Measurements from ENCODE around the gene ZDHHC8. TPM values are rescaled to one million over a fixed set of nuclear protein-coding genes. Genes with fewer than 3 reads are reported as not detected.

The ZDHHC8 gene
- total RNA-seq, 2 donors from 2014 or later = 45.6 to 46.3 TPM

DNA sequence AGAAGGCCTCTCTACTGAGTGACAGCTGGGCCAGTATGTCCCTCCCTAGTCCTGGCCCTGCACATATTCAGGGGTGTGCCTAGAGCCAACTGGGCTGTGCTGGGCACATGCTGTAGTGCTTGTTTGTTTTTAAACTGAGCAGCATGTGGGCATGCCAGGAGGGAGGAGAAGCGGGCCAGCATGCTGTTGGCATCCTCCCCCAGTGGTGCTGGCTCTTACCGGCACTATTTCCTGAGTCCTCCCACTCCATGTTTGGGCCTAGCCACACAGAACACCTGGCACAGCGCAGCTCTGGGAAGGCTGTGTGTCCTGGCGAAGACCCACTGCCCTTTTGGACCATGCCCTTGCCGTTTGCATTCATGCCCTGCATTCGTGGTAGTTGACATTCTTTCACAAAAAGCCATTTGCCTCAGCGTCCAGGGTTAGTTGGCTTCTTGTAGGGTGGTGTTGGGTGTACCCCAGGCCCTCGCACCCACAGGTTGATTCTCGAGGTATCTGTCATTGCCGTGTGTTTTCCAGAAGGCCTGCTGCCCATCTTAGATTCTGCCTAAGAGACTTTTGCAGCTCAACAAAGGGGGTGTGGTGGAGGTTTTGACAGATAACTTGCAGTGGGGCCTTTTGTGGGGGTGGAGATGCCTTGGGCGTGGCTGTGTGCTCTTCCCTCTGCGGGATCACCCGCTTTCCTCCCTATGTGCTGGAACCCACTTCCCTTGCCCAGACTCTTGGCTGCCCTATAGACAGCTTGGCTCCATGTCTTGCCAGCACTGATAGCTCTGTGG lies 38.0 kb upstream of the ZDHHC8 start:
- intact Hi-C loops (cut with DNase I) = loop anchor here in 1 of 2 donors (5.0 kb wide), 1 partner anchor 641 kb away; no protein-coding TSS in a partner anchor

DNA sequence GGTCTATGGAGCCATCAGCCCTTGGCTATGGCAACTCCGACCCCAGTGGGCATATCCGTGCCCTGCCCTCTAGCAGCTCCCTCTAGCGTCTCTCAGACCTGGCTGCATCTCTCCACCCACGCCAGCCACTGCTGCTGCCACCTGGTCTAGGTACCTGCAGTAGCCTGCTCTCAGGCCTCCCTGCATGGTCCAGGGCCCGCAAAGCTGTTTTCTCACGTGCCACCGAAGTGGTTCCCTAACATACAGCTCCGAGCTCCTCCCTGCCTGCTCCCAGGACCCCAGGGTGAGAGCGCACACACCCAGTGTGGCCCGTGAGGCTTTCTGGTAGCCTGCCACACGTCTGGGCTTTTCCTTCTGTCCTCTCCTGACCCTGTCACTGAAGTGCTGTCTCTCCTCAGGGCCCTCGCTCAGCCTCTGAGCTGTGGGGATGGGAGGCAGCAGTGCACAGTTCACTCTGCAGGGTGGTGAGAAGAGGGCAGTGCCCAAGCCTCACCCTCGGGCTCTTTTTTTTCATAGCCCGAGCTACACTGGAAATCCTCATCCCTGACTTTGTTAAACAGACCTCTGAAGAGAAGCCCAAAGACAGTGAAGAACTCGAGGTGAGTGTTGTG lies 37.3 kb upstream of the ZDHHC8 start:
- peak; percentile 68 for DNase-seq (ENCODE audit: low spot score)
- intact Hi-C loops (cut with DNase I) = loop anchor here in 1 of 2 donors (5.0 kb wide), 1 partner anchor 642 kb away; no protein-coding TSS in a partner anchor

More for the DNA sequence above, 38.0 kb upstream of the ZDHHC8 start:
- DNase-seq (ENCODE audit: low spot score) = peak; percentile 51

DNA sequence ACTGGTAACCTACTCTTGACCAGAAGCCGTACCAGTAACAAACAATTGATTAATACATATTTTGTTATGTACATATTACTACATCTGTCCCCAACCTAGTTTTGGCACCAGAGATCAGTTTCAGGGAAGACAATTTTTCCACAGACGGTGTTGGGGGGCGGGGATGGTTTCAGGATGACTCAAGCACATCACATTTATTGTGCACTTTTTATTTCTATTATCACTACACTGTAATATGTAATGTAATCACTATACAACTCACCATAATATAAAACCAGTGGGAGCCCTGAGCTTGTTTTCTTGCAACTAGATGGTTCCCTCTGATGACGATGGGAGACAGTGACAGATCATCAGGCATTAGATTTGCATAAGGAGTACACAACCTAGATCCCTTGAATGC lies 36.1 kb upstream of the ZDHHC8 start:
- intact Hi-C loops (cut with DNase I) = no loop called here
- no peak for DNase-seq (ENCODE audit: low spot score)

DNA sequence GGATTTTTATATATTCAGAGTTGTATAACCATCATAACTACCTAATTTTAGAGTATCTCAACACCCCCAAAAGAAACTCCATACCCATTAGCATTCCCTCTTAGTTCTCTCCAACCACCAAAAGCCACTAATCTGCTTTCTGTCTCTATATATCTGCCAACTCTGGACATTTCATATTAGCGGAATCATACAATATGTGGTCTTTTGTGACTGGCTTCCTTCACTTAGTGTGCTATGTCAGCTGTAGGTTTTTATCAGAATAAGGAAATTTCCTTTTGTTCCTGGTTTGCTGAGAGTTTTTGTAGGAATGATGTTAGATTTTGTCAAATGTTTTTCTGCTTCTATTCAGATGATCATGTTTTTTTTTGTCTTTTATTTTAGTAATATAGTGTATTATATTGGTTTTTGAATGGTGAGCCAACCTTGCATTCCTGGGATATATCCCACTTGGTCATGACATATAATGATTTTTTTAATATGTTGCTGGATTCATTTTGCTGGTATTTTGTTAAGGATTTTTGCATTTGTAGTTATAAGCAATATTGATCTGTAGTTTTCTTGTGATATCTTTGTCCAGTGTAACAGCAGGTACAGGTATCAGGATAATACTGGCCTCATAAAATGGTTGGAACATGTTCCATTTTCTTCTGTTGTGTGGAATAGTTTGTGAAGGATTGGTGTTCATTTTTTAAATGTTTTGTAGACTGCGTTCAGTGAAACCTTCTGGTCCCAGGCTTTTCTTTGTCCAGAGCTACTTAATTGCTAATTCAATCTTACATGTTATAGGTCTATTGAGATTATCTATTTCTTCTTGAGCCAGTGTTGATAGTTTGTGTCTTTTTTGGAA lies 34.8 kb upstream of the ZDHHC8 start:
- DNase-seq (ENCODE audit: low spot score) = no peak
- intact Hi-C loops (cut with DNase I) = no loop called here

DNA sequence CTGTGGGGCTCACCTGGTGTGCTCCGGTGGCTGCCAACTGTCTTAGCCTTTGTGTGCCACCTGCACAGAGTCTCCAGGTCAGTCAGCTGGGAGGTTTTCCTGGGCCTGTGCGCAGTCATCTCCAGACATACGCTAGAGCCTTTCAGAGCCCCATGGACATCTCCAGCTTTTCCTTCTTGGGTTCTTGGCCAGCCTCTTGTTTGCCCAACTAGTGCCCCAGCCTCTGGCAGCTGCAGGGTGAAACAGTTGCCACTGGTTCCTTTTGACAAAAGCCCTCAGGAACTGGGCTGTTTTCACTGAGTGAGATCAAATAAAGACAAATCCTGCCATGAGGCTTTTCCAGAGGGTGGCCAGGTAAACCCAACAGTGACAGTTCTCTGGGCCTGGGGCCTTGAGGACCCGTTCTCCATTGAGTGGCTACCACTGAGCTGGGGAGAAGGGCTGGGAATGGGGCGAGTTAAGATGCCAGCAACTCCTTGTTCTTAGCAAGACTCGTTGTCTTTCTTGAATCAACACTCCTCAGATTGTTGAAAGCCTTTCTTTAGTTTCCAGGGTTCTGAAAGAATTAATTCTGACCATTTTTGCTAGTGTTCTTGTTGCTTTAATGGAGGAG lies 32.4 kb upstream of the ZDHHC8 start:
- intact Hi-C loops (cut with DNase I) = no loop called here
- no peak for DNase-seq (ENCODE audit: low spot score)

DNA sequence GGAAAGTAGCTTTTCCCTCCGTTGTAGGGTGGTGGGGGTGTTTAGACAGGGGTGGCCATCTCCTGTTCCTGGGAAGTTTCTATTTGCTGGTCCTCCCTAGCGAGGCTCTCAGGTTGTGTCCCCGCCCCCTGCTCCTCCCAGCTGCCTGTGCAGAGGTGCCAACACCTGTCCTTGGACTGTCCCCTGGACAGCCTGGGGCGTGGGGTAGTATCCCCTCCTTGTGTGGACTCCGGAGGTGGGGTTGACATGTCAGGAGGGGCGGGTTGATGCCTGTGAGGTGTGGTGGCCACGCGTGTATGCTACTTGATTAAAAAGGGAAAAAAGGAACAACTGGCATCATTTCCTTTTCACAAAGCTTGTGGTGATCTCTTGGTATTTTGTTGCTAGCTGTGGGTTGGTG lies 30.0 kb upstream of the ZDHHC8 start:
- DNase-seq (ENCODE audit: low spot score) = no peak
- intact Hi-C loops (cut with DNase I) = no loop called here

DNA sequence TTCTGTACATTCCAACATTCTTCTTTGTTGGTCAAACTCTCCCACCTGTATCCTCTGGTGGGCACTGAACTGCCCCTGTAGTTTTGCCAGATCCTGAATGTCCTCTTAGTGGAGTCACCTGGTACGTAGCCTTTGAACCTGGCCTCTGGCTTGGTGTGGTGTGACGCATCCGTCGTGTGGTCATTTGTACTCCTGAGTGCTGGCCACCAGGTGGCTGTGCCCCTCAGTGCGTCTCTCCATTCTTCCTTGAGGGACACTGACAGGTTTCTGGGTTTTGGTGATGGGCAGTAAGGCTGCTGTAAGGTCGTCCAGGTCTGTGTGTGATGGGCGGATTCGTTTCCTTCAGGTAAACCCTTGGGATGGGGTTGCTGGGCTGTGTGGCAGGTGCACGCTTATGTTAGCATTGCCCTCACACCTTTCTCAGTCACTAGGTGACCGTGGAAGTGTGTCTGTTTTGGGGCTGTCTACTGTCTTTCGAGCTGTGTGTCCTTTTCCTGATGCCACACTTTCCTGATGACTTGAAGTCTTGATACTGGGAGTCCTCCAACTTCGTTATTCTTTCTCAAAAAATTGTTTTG lies 29.3 kb upstream of the ZDHHC8 start:
- peak; percentile 38 for DNase-seq (ENCODE audit: low spot score)
- intact Hi-C loops (cut with DNase I) = no loop called here

DNA sequence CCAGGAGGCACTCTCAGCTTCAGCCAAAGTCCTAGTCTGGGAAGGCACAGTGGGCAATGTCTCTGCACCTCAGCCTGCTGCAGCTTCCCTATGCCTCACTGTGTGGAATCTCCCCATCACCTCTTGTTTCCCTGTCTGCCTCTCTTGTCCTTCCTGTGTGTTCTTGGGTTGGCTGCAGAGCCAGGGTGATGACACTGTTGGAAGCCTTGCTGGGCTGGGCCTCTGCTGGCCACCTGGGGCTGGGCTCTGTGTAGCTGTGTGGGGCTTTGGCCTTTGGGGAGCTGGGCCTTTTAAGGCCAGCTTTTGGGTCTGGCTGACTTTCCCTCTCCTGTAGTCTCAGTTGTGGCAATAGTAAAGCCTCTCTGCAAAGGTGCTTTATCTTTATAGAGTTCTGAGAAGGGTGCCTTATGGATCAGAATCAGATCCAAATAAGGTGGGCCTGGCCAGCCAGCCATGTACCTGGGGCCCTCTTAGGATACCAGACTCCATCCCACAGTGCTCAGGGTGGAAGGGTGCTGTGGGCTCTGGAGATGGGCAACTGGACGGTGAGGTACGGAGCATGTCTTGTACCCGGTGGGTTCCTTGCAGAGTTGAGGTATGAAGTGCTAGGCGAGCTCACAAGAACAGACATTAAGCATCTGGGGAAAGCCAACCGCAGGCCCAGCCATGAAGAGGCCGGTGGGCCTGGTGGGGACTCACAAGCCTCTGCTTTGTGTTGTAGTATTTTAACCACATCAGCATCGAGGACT lies 26.0 kb upstream of the ZDHHC8 start:
- DNase-seq (ENCODE audit: low spot score) = no peak
- intact Hi-C loops (cut with DNase I) = no loop called here

DNA sequence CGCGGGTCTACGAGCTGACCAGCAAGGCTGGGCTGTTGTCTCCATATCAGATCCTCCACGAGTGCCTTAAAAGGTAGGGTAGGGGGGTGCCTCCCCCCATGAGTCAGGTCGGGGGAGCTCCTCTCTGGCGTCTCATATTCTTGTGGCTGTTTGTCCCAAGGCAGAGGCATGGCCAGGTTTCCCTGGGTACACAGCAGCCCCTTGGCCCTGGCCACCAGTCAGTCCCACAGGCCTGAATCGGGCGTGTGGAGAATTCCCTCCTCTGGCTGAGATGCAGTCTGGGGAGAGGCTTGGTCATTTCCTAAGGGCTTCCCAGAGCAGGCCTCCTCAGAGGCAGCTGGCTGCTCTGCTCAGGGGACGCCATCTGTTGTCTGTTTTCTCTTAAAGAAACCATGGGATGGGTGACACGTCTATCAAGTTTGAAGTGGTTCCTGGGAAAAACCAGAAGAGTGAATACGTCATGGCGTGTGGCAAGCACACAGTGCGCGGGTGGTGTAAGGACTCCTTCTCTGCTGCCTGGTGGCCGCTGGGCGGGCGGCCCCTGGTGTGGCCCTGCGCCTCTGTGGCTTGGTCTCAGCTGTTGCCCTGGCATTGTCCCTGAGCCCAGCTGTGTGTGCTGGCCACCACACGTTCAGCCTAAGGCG lies 25.3 kb upstream of the ZDHHC8 start:
- intact Hi-C loops (cut with DNase I) = no loop called here
- DNase-seq (ENCODE audit: low spot score) = no peak

DNA sequence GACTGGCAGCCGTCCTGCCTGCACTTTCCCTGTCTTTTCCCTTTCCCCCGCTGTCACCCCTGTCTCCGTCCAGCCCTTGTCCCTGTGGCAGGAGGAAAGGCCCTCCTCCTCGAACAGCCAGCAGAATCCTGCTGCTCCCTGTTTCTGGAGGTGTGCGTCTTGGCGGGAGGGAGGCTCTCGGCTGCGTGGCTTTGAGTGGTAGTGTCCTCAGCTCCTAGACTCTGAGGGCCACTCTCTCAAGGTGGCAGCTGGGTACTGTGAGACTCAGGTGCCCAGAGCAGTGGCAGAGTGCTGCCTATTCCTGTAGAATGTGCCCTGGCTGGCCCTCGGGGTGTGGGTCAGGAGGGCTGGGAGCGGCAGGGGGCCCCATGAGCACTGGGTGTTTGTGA lies 24.8 kb upstream of the ZDHHC8 start:
- intact Hi-C loops (cut with DNase I) = no loop called here
- no peak for DNase-seq (ENCODE audit: low spot score)

DNA sequence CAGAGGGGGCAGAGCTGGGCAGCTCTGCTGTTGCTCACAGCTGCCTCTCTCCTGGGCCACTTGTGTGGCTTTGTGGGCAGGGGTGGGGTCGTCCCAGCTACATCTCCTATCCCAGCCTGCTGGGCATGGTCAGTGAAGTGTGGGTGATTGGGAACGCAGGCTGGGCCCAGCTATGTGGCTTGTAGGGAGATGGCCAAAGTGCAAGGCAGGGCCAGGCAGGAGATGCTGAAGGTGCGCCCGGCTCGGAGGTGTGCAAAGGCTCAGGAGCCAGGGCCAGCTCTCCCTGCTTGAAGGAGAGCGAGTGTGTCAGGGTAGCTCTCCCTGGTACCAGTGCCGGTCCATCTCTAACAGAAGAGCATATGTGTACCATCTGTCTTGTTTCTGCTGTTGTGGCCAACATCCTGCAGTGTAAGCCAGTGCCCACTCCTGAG lies 24.1 kb upstream of the ZDHHC8 start:
- DNase-seq (ENCODE audit: low spot score) = no peak
- intact Hi-C loops (cut with DNase I) = no loop called here

DNA sequence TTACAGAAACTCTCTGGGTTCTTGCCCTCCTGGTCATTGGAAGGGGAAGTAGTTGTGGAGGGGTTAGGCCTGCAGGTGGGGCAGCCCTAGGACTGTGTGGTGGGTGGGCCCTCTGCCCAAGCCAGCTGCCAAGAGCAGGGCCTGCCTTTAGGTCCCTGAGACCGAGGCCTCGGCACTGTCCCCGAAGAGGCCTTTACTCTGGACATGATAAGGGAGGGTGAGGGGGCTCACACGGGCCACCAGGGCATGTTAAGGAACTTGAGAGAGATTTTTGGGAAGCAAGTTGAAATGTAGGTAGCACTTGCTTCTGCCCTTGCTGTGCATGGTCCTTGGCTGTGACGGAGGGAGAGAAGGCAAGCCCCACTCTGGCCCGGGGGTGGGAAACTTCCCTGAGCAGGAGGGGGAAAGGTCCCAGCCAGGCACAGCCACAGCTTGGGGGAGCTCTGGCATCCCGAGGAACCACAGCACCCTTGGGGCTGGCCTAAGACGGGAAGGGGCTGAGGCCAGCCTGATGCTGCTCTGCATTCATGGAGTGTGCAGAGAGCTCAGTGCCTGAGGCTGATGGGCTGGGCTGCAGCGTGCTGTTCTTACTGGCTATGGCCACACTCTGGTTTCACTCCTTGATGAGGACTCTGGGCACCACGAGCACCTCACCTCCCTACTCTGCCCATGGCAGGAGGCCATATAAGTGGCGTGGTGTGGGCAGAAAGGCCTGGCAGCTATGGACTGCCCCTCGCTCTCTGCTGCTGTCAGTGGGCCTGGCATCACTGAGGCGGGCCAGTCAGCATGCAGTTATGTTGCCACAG lies 23.4 kb upstream of the ZDHHC8 start:
- no peak for DNase-seq (ENCODE audit: low spot score)
- intact Hi-C loops (cut with DNase I) = no loop called here

DNA sequence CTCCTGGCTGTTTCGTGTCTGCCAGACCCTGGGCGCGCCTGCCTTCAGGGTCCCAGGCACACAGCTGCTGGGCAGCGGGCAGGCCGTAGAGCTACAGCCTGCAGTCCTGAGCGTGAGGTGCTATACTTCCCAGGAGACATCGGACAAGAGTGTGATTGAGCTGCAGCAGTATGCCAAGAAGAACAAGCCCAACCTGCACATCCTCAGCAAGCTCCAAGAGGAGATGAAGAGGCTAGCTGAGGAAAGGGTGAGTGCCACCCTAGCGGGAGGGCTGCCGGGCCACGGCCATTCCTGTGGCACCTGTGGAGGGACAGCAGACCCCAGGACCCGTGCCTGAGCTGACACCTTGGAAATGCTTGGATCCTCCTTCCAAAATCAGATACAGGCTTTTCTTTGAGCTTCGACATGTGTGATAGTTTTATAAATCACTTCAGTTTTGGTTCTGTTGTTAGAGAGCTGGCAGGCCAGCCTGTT lies 22.8 kb upstream of the ZDHHC8 start:
- intact Hi-C loops (cut with DNase I) = loop anchor here in 1 of 2 donors (1.0 kb wide), 1 partner anchor 140 kb away; no protein-coding TSS in a partner anchor
- DNase-seq (ENCODE audit: low spot score) = no peak

DNA sequence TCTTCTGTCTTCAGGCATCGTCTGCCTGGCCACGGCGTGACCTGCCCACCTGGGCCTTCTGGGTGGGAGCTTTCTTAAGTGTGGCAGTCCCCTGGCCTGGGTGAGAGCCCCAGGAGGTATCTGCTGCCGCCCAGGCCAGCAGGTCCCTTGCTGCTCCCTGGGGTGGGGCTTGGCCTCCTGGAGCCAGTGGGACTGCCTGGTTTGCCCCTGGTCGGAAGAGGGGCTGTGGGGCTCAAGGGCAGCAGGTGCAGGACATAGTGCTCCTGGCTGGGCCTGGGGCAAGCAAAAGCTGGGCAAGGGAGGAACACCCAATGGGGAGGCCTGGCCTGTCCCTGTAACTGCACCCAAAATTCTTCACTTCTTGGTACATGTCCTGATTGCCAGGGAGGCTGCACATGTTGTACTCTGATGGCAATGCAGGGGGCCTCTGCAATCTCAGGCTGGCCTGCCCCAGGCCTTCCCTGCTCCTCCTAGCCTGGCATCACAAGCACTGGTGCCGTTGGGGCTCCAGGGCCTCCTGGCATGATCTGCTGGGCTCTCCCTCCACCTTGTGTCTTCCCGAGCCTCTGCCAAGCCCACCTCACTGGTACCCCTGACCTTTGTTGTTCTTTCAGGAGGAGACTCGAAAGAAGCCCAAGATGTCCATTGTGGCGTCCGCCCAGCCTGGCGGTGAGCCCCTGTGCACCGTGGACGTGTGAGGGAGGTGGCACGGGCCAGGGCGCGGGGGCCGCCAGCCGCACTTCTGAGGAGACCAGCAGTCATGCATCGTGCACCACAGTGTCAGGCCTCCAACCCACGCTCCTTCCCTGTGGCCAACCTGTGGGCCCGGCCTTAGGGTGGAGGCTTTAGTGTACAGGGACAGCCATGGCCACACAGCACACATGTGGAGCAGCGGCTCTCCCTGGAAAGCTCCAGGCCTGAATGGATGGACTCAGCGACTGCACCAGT lies 21.9 kb upstream of the ZDHHC8 start:
- intact Hi-C loops (cut with DNase I) = loop anchor here in 1 of 2 donors (1.0 kb wide), 1 partner anchor 141 kb away; no protein-coding TSS in a partner anchor
- DNase-seq (ENCODE audit: low spot score) = no peak

DNA sequence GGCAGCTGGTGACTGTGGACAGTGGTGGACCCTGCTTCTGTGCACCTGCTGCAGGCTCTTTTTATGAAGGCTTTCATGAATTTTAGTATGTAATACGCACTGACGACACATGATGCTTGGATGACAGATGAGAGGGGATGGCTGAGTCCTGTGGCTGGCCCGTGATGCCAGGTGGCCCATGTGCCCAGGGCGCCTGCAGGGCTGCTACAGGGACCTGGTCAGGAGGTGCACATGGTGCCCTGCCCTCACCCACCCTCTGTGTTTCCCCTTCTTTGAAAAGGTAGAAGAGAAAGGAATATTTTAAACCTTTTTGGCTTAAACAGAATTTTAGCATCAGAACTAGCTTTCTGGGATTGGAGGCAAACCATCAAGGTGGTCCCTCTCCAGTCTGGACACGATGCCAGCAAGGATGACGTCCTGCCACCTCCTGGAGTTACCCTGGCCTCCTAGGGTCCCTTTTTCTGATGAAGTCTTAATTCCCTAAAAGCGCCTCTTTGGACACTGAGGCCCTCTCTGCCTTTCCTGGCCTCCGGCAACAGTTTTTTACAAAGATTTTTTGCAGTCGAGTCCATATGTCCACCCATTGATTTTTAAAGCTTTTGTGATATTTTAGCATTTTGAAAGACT lies 21.1 kb upstream of the ZDHHC8 start:
- intact Hi-C loops (cut with DNase I) = no loop called here
- DNase-seq (ENCODE audit: low spot score) = no peak

Measured in posterior vena cava (tissue), 2 donors.